Osteocyte (in vitro differentiated cells): ENCODE data around the gene DMRT3. TPM values are rescaled to one million over a fixed set of nuclear protein-coding genes. Genes with fewer than 3 reads are reported as not detected.
A peak's percentile ranks its signal among the peaks of the same experiment; 100 is the strongest.

Source experiments
- DNase-seq: peaks from one replicate; pipeline ENCODE4 v3.0.0; 2021; ENCODE audit warnings: mixed read lengths; ENCODE audit not compliant: unreplicated experiment; ENCODE audit errors: extremely low spot score
- H3K27ac Mint-ChIP-seq: one replicate; pipeline ENCODE4 v1.8.0; 2021; ENCODE audit warnings: mild to moderate bottlenecking, mixed read lengths; ENCODE audit not compliant: unreplicated experiment
- H3K27me3 Mint-ChIP-seq: one replicate; pipeline ENCODE4 v1.8.0; 2021; ENCODE audit warnings: mixed read lengths; ENCODE audit not compliant: unreplicated experiment
- H3K36me3 Mint-ChIP-seq: one replicate; pipeline ENCODE4 v1.8.0; 2021; ENCODE audit warnings: mixed read lengths; ENCODE audit not compliant: unreplicated experiment
- H3K4me1 Mint-ChIP-seq: one replicate; pipeline ENCODE4 v1.8.0; 2021; ENCODE audit warnings: mixed read lengths; ENCODE audit not compliant: unreplicated experiment
- H3K4me3 Mint-ChIP-seq: one replicate; pipeline ENCODE4 v1.8.0; 2021; ENCODE audit warnings: mild to moderate bottlenecking, moderate library complexity, mixed read lengths; ENCODE audit not compliant: unreplicated experiment
- H3K9me3 Mint-ChIP-seq: one replicate; pipeline ENCODE4 v1.8.0; 2021; ENCODE audit warnings: mixed read lengths; ENCODE audit not compliant: unreplicated experiment
- total RNA-seq: library from RNA; stranded (reverse); gene quantifications from 2 replicates; pipeline ENCODE4 v1.2.1, GENCODE V29; 2021
- TF ChIP-seq, protein P1 (sequence below): fragments of 200-600 bp; sonication (generic); IDR thresholded peaks from 2 replicates; pipeline ENCODE4 v1.5.0; 2021; ENCODE audit warnings: antibody characterized with exemption, mild to moderate bottlenecking, moderate library complexity

The DMRT3 gene
- total RNA-seq, 1 donor from 2014 or later: not detected

GRCh38 chr9:970151-970996, 6.1 kb upstream of the DMRT3 start:
- TF ChIP-seq, protein P1, sequence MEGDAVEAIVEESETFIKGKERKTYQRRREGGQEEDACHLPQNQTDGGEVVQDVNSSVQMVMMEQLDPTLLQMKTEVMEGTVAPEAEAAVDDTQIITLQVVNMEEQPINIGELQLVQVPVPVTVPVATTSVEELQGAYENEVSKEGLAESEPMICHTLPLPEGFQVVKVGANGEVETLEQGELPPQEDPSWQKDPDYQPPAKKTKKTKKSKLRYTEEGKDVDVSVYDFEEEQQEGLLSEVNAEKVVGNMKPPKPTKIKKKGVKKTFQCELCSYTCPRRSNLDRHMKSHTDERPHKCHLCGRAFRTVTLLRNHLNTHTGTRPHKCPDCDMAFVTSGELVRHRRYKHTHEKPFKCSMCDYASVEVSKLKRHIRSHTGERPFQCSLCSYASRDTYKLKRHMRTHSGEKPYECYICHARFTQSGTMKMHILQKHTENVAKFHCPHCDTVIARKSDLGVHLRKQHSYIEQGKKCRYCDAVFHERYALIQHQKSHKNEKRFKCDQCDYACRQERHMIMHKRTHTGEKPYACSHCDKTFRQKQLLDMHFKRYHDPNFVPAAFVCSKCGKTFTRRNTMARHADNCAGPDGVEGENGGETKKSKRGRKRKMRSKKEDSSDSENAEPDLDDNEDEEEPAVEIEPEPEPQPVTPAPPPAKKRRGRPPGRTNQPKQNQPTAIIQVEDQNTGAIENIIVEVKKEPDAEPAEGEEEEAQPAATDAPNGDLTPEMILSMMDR: no peak
- no peak overlapping the region for H3K4me3 Mint-ChIP-seq
- H3K9me3 Mint-ChIP-seq: no peaks in the 10 kb centered on the region
- peaks cover 85% of the 10 kb centered on the region for H3K27me3 Mint-ChIP-seq
- DNase-seq: peak; percentile 80
- peaks cover 9% of the 10 kb centered on the region for H3K4me1 Mint-ChIP-seq
- no peaks in the 10 kb centered on the region for H3K36me3 Mint-ChIP-seq
- no peak overlapping the region for H3K27ac Mint-ChIP-seq

GRCh38 chr9:971901-972500, 4.5 kb upstream of the DMRT3 start:
- Mint-ChIP-seq H3K27ac (no peak overlapping the region), H3K9me3 (no peaks in the 10 kb centered on the region), H3K27me3 (peaks cover 82% of the 10 kb centered on the region), H3K4me3 (peak overlapping the region; percentile 54), H3K4me1 (peaks cover 14% of the 10 kb centered on the region), H3K36me3 (no peaks in the 10 kb centered on the region)
- TF ChIP-seq, protein P1: no peak
- DNase-seq: peak; percentile 81

GRCh38 chr9:972501-973294, 3.8 kb upstream of the DMRT3 start:
- TF ChIP-seq, protein P1: no peak
- Mint-ChIP-seq H3K36me3 (no peaks in the 10 kb centered on the region), H3K27ac (no peak overlapping the region), H3K9me3 (no peaks in the 10 kb centered on the region), H3K4me3 (peak overlapping the region; percentile 54), H3K27me3 (peaks cover 80% of the 10 kb centered on the region), H3K4me1 (peaks cover 14% of the 10 kb centered on the region)
- peak; percentile 83 for DNase-seq

DNA sequence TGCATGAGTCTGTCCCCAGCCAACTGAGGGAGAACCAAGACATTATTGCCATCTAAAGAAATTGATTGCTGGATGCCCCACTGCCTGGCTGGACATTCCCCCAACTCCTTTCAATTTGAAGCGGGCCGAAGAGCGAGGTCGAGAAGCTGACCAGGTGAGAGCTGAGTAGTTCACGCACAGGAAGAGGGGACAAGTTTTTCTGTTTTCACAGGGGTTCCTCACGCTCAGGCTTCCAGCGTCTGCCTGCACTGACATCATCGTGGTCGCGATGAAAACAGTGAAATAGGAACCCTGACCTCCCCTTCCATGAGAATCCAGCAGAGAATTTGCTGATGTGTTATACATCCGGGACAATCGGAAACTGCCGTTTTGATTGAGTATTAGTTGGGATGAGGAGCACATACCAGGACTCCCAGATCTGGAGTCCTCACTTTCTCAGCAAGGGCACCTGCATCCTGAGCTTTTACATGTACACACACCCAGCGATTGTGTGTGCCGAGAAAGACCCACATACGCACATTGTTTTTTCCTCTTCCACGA, 3.1 kb upstream of the DMRT3 start:
- no peak overlapping the region for H3K4me3 Mint-ChIP-seq
- H3K27me3 Mint-ChIP-seq: peaks cover 80% of the 10 kb centered on the region
- H3K9me3 Mint-ChIP-seq: no peaks in the 10 kb centered on the region
- H3K4me1 Mint-ChIP-seq: peaks cover 14% of the 10 kb centered on the region
- TF ChIP-seq, protein P1: no peak
- H3K27ac Mint-ChIP-seq: no peak overlapping the region
- no peak for DNase-seq
- no peaks in the 10 kb centered on the region for H3K36me3 Mint-ChIP-seq
